HUES48 (cell line): Measurements from ENCODE around the gene FREY1.

Source experiments
- H3K27ac ChIP-seq: one replicate; pipeline ENCODE4 v1.7.0; 2013; ENCODE audit warnings: low read depth, low read length, inconsistent platforms
- H3K27me3 ChIP-seq: 2 replicates; pipeline ENCODE4 v1.6.1; 2013; ENCODE audit warnings: mild to moderate bottlenecking, low read length; ENCODE audit not compliant: control insufficient read depth, insufficient read depth
- H3K36me3 ChIP-seq: 2 replicates; pipeline ENCODE4 v1.6.1; 2013; ENCODE audit warnings: low read length; ENCODE audit not compliant: control insufficient read depth, insufficient read depth
- H3K4me1 ChIP-seq: 2 replicates; pipeline ENCODE4 v1.6.1; 2013; ENCODE audit warnings: mild to moderate bottlenecking, low read length; ENCODE audit not compliant: control insufficient read depth, insufficient read depth
- H3K4me3 ChIP-seq: 2 replicates; pipeline ENCODE4 v1.5.1; 2013; ENCODE audit warnings: mild to moderate bottlenecking, low read depth, low read length
- H3K9ac ChIP-seq: 2 replicates; pipeline ENCODE4 v1.6.1; 2013; ENCODE audit warnings: mild to moderate bottlenecking, low read depth, low read length, moderate library complexity
- H3K9me3 ChIP-seq: 2 replicates; pipeline ENCODE4 v1.6.1; 2013; ENCODE audit warnings: low read length; ENCODE audit not compliant: control insufficient read depth, insufficient read depth

FREY1 gene

GRCh38 chr11:45877845-45878244 is 29.2 kb downstream of the FREY1 start:
- Histone ChIP-seq H3K4me3 (no peak overlapping the region), H3K27me3 (no peaks in the 10 kb centered on the region), H3K36me3 (peaks cover 23% of the 10 kb centered on the region), H3K27ac (no peak overlapping the region), H3K4me1 (peaks cover 18% of the 10 kb centered on the region), H3K9me3 (no peaks in the 10 kb centered on the region), H3K9ac (no peak overlapping the region)

DNA sequence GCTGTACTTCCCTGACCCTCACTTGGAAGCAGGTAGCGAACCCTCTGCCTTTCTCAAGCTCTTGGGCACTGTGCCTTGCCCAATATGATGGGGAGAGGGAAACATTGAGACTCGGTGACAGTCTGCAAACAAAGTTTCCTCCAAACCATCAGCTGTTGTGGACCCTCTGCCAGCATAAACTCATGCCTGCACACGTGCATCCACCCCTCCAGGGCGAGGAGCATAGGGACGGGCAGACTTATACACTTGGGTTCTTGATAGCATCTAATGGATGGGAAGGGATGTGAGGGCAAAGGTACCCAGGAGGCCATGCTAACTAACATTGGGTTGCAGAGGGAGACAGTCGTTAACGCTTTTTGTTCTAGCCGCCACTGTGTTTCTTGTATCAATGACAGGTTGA is 29.9 kb downstream of the FREY1 start:
- peaks cover 23% of the 10 kb centered on the region for H3K36me3 ChIP-seq
- no peak overlapping the region for H3K27ac ChIP-seq

GRCh38 chr11:45876401-45876800 is 30.7 kb downstream of the FREY1 start:
- Histone ChIP-seq H3K27me3 (no peaks in the 10 kb centered on the region), H3K4me3 (no peak overlapping the region), H3K36me3 (peaks cover 26% of the 10 kb centered on the region), H3K9me3 (no peaks in the 10 kb centered on the region), H3K9ac (no peak overlapping the region), H3K27ac (peak overlapping the region; percentile 15), H3K4me1 (peaks cover 18% of the 10 kb centered on the region)

More for the DNA sequence above, 29.9 kb downstream of the FREY1 start:
- no peak overlapping the region for H3K9ac ChIP-seq
- H3K4me1 ChIP-seq, result peaks cover 18% of the 10 kb centered on the region
- no peaks in the 10 kb centered on the region for H3K27me3 ChIP-seq
- no peak overlapping the region for H3K4me3 ChIP-seq
- H3K9me3 ChIP-seq, result no peaks in the 10 kb centered on the region

GRCh38 chr11:45872651-45873356 is 34.3 kb downstream of the FREY1 start:
- Histone ChIP-seq H3K9ac (no peak overlapping the region), H3K27me3 (no peaks in the 10 kb centered on the region), H3K27ac (peak overlapping the region; percentile 29), H3K9me3 (no peaks in the 10 kb centered on the region), H3K4me1 (peaks cover 18% of the 10 kb centered on the region), H3K4me3 (no peak overlapping the region), H3K36me3 (peaks cover 55% of the 10 kb centered on the region)

DNA sequence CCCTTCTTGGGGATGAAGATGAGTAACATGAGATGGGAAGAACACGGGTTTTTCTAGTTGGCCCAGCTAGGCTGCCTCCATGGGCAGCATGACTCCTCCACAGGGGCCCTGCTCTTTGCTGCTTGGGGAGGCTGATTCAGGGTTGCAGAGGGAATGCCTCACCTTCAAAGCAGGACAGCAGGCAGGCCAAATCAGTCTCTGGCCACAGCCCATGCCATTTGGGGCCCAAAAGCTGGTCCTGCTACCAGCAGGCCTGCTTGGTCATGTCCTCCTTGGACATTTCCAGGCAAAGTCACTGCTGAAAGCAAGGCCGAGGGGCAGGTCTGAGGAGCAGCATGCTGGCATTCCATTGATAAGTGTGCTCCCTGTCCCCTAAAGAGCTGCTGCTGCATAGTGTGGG is 35.4 kb downstream of the FREY1 start:
- H3K9me3 ChIP-seq, result no peaks in the 10 kb centered on the region
- no peak overlapping the region for H3K4me3 ChIP-seq
- peaks cover 63% of the 10 kb centered on the region for H3K36me3 ChIP-seq
- H3K4me1 ChIP-seq, result peaks cover 15% of the 10 kb centered on the region
- no peak overlapping the region for H3K9ac ChIP-seq
- H3K27me3 ChIP-seq, result no peaks in the 10 kb centered on the region
- H3K27ac ChIP-seq, result no peak overlapping the region

DNA sequence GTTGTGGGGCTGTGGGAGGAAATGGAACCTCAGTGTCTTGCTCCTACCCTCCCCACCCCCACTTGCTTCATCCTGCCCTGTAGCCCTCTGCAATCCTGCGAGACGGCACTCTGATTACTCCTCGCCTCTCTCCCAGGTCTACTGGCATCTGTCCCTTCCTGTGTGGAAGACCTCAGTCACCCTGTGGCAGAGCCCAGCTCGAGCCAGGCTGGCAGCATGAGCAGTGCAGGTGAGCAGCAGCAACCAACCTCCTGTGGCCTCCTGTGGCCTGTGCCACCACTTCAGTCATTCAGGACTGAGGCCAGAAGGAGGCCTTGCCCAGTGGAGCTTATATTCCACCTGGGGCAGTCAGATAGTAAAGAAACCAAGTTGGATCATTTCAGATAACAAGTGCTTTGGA is 36.4 kb downstream of the FREY1 start:
- no peaks in the 10 kb centered on the region for H3K9me3 ChIP-seq
- H3K4me1 ChIP-seq, result peaks cover 5% of the 10 kb centered on the region
- H3K36me3 ChIP-seq, result peaks cover 63% of the 10 kb centered on the region
- no peaks in the 10 kb centered on the region for H3K27me3 ChIP-seq
- H3K9ac ChIP-seq, result no peak overlapping the region
- H3K27ac ChIP-seq, result no peak overlapping the region
- H3K4me3 ChIP-seq, result no peak overlapping the region

- Histone ChIP-seq H3K4me3 (no peak overlapping the region), H3K9me3 (no peaks in the 10 kb centered on the region), H3K36me3 (peaks cover 67% of the 10 kb centered on the region), H3K27ac (no peak overlapping the region), H3K27me3 (no peaks in the 10 kb centered on the region), H3K4me1 (no peaks in the 10 kb centered on the region), H3K9ac (no peak overlapping the region)
Measured at GRCh38 chr11:45869551-45869950, 37.5 kb downstream of the FREY1 start.

- Histone ChIP-seq H3K27me3 (no peaks in the 10 kb centered on the region), H3K4me1 (peaks cover 4% of the 10 kb centered on the region; the same call in 1 of the 2 replicates), H3K9me3 (no peaks in the 10 kb centered on the region), H3K4me3 (no peak overlapping the region), H3K27ac (no peak overlapping the region), H3K9ac (no peak overlapping the region), H3K36me3 (peaks cover 67% of the 10 kb centered on the region)
Measured at GRCh38 chr11:45864041-45864440, 43.0 kb downstream of the FREY1 start.

DNA sequence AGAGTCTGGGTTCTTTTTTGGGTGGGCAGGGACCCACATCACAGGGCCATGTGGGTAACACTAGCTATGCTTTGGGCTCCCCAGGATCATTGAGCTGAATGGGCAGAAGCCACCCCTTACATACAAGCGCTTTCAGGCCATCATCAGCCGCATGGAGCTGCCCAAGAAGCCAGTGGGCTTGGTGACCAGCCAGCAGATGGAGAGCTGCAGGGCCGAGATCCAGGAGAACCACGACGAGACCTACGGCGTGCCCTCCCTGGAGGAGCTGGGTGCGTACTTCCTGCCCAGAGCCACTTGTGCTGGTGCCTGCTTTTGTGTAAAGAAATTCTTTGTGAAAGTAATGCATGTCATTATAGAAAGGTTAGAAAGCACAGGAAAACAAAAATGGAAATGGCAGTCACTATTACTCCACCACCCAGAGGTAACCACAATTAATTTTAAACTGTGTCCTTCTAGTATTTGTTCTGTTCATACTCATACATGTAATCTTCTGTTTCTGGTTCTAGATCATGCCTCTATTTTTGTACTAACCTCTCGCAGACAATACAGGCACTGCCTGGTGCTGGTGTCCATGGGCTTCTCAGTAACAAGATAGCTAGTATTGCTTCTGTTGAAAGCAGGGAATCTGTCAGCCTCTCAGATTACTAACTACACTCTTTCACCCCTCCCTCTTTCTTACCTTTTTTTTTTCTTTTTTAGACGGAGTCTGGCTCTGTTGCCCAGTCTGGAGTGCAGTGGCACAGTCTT is 46.1 kb downstream of the FREY1 start:
- Histone ChIP-seq H3K27ac (no peak overlapping the region), H3K27me3 (no peaks in the 10 kb centered on the region), H3K4me1 (peaks cover 14% of the 10 kb centered on the region; the same call in 1 of the 2 replicates), H3K9me3 (no peaks in the 10 kb centered on the region), H3K4me3 (no peak overlapping the region), H3K9ac (no peak overlapping the region), H3K36me3 (peaks cover 64% of the 10 kb centered on the region)

DNA sequence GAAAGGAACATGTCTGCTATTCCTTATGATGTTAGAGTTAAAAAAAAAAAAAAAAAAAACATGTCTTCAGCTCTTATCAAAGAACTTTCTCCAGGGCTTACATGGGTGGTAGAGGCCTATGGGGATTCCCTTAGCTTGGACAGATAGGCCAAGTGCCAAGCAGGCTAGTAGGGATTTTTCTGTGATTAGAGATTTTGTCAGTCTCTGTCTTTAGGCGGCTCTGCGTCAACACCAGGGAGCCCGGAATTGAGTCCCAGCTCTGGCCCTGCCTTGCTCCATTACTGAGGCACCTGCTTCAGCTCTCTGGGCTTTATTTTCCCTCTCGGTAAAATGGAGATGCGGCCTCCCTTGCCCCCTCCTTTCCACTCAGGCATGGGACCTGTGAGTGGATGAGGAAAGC is 46.7 kb downstream of the FREY1 start:
- H3K4me1 ChIP-seq, result peaks cover 19% of the 10 kb centered on the region
- H3K27ac ChIP-seq, result no peak overlapping the region
- no peaks in the 10 kb centered on the region for H3K9me3 ChIP-seq
- no peaks in the 10 kb centered on the region for H3K27me3 ChIP-seq
- H3K36me3 ChIP-seq, result peaks cover 61% of the 10 kb centered on the region
- no peak overlapping the region for H3K9ac ChIP-seq
- no peak overlapping the region for H3K4me3 ChIP-seq

DNA sequence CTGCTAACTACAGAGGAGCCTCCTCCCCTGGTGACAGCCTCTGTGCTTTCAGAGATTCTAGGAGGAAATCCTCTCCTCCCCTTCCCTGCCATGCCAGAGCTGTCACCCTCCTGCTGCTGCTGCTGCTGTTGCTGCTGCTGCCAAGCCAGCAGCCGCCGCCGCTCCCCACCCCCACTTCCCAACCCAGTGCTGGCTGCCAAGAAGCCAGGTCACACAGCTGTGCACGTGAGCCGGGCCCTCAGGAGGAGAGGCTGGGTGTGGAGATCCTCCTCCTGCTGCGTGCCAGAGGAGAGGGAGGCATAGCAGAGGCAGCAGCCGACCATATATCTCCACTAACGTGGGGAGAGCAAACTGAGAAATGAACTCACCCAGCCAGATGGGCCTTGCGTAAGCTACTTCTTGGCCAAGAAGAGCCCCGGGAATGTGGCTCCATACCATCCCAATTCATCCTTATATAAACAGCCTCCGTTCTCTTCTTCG is 47.4 kb downstream of the FREY1 start:
- no peak overlapping the region for H3K9ac ChIP-seq
- H3K36me3 ChIP-seq, result peaks cover 61% of the 10 kb centered on the region
- peaks cover 26% of the 10 kb centered on the region for H3K4me1 ChIP-seq
- no peaks in the 10 kb centered on the region for H3K27me3 ChIP-seq
- no peaks in the 10 kb centered on the region for H3K9me3 ChIP-seq
- H3K27ac ChIP-seq, result no peak overlapping the region
- H3K4me3 ChIP-seq, result no peak overlapping the region
